H9 (cell line): ENCODE data around the gene PCDHGB7. TPM values are rescaled to one million over a fixed set of nuclear protein-coding genes. Genes with fewer than 3 reads are reported as not detected.
"Not testable (repeated sequence)": the region's sequence is repeated elsewhere in the genome, so short reads cannot be mapped to it uniquely, and the experiment has no call there.

Source experiments
- DNase-seq: peaks from one replicate; pipeline ENCODE4 v3.0.0-alpha.2; 2017
- H2AFZ ChIP-seq: one replicate; pipeline ENCODE4 v1.6.1; 2013; ENCODE audit warnings: mild to moderate bottlenecking, low read length, control low read depth, moderate library complexity
- H2AK5ac ChIP-seq: 2 replicates; pipeline ENCODE4 v1.6.1; 2013; ENCODE audit warnings: low read length, control low read depth, mixed read lengths; ENCODE audit not compliant: insufficient read length
- H2BK120ac ChIP-seq: one replicate; pipeline ENCODE4 v1.6.1; 2013; ENCODE audit warnings: low read depth, mild to moderate bottlenecking, low read length, control low read depth, inconsistent platforms; ENCODE audit not compliant: poor library complexity, severe bottlenecking
- H2BK12ac ChIP-seq: 2 replicates; pipeline ENCODE4 v1.6.1; 2013; ENCODE audit warnings: low read length, control low read depth, mixed read lengths, low read depth; ENCODE audit not compliant: insufficient read length
- H2BK15ac ChIP-seq: 2 replicates; pipeline ENCODE4 v1.6.1; 2013; ENCODE audit warnings: low read depth, low read length, control low read depth
- H2BK20ac ChIP-seq: one replicate; pipeline ENCODE4 v1.6.1; 2013; ENCODE audit warnings: low read depth, mild to moderate bottlenecking, low read length, control low read depth, inconsistent platforms; ENCODE audit not compliant: poor library complexity, severe bottlenecking
- H2BK5ac ChIP-seq: 2 replicates; pipeline ENCODE4 v1.6.1; 2013; ENCODE audit warnings: low read length, control low read depth, mixed read lengths; ENCODE audit not compliant: insufficient read length
- H3K14ac ChIP-seq: 2 replicates; pipeline ENCODE4 v1.6.1; 2013; ENCODE audit warnings: low read length, control low read depth; ENCODE audit not compliant: insufficient read depth
- H3K18ac ChIP-seq: 2 replicates; pipeline ENCODE4 v1.6.1; 2013; ENCODE audit warnings: low read depth, mild to moderate bottlenecking, mixed read lengths, low read length, control low read depth; ENCODE audit not compliant: insufficient read length
- H3K23ac ChIP-seq: 2 replicates; pipeline ENCODE4 v1.6.1; 2013; ENCODE audit warnings: low read length, control low read depth, mixed read lengths, low read depth; ENCODE audit not compliant: insufficient read length
- H3K23me2 ChIP-seq: 2 replicates; pipeline ENCODE4 v1.6.1; 2013; ENCODE audit warnings: low read depth, mild to moderate bottlenecking, mixed read lengths, low read length, control low read depth; ENCODE audit not compliant: insufficient read length, poor library complexity, severe bottlenecking
- H3K27ac ChIP-seq: 2 replicates; pipeline ENCODE4 v1.5.1; 2013; ENCODE audit warnings: low read length, control low read depth, mixed read lengths, low read depth; ENCODE audit not compliant: insufficient read length
- H3K27me3 ChIP-seq: 2 replicates; pipeline ENCODE4 v1.6.1; 2013; ENCODE audit warnings: low read length, control low read depth, inconsistent platforms; ENCODE audit not compliant: insufficient read depth
- H3K4ac ChIP-seq: 2 replicates; pipeline ENCODE4 v1.6.1; 2013; ENCODE audit warnings: low read depth, mild to moderate bottlenecking, control low read depth, inconsistent platforms, low read length, moderate library complexity
- H3K4me1 ChIP-seq: 2 replicates; pipeline ENCODE4 v1.6.1; 2013; ENCODE audit warnings: low read length, control low read depth, inconsistent platforms; ENCODE audit not compliant: insufficient read depth
- H3K4me2 ChIP-seq: 2 replicates; pipeline ENCODE4 v1.6.1; 2013; ENCODE audit warnings: low read length, control low read depth, mixed read lengths; ENCODE audit not compliant: insufficient read length, insufficient read depth
- H3K56ac ChIP-seq: 2 replicates; pipeline ENCODE4 v1.6.1; 2013; ENCODE audit warnings: low read depth, mild to moderate bottlenecking, mixed read lengths, low read length, control low read depth; ENCODE audit not compliant: insufficient read length
- H3K79me1 ChIP-seq: 2 replicates; pipeline ENCODE4 v1.6.1; 2013; ENCODE audit warnings: low read depth, mild to moderate bottlenecking, moderate library complexity, low read length, control low read depth, inconsistent platforms; ENCODE audit not compliant: insufficient read depth, poor library complexity, severe bottlenecking
- H3K79me2 ChIP-seq: 2 replicates; pipeline ENCODE4 v1.6.1; 2013; ENCODE audit warnings: low read length, control low read depth, inconsistent platforms; ENCODE audit not compliant: insufficient read depth
- H3K9ac ChIP-seq: 2 replicates; pipeline ENCODE4 v1.6.1; 2013; ENCODE audit warnings: low read length, control low read depth, mixed read lengths; ENCODE audit not compliant: insufficient read length; ENCODE audit errors: extremely low read depth
- H3K9me3 ChIP-seq: one replicate; pipeline ENCODE4 v1.6.1; 2013; ENCODE audit warnings: low read depth, low read length, inconsistent platforms; ENCODE audit not compliant: control insufficient read depth
- H3T11ph ChIP-seq: one replicate; pipeline ENCODE4 v1.6.1; 2013; ENCODE audit warnings: mild to moderate bottlenecking, low read length, control low read depth, inconsistent platforms
- H4K20me1 ChIP-seq: one replicate; pipeline ENCODE4 v1.6.1; 2013; ENCODE audit not compliant: control insufficient read depth, insufficient read length, insufficient read depth
- H4K5ac ChIP-seq: 2 replicates; pipeline ENCODE4 v1.6.1; 2013; ENCODE audit warnings: low read depth, mild to moderate bottlenecking, mixed read lengths, low read length, control low read depth; ENCODE audit not compliant: insufficient read length
- H4K8ac ChIP-seq: replicated peaks from 2 replicates; pipeline ENCODE4 v1.6.1; 2013; ENCODE audit warnings: low read length, control low read depth, mixed read lengths, low read depth; ENCODE audit not compliant: insufficient read length
- H4K91ac ChIP-seq: 2 replicates; pipeline ENCODE4 v1.6.1; 2013; ENCODE audit warnings: low read depth, mild to moderate bottlenecking, moderate library complexity, mixed read lengths, low read length, control low read depth; ENCODE audit not compliant: insufficient read length
- H3K27ac Mint-ChIP-seq, 3 experiments: 2 replicates in 2 of 3; 3 replicates in 1 of 3; pipeline ENCODE4 v1.8.0; 2020 to 2021; ENCODE audit warnings: mixed read lengths in 3 of 3, mild to moderate bottlenecking in 1 of 3, moderate library complexity in 1 of 3
- H3K27me3 Mint-ChIP-seq: 2 replicates; pipeline ENCODE4 v1.8.0; 2021; ENCODE audit warnings: low read depth, mild to moderate bottlenecking, moderate library complexity, mixed read lengths
- H3K36me3 Mint-ChIP-seq, 3 experiments: 2 replicates in 2 of 3; 3 replicates in 1 of 3; pipeline ENCODE4 v1.8.0; 2020 to 2021; ENCODE audit warnings: low read depth in 3 of 3, mixed read lengths in 3 of 3; ENCODE audit not compliant: insufficient read depth in 1 of 3
- H3K4me1 Mint-ChIP-seq, 2 experiments: 2 replicates each; pipeline ENCODE4 v1.8.0; 2020; ENCODE audit warnings: mixed read lengths in 2 of 2
- H3K4me3 Mint-ChIP-seq, 2 experiments: 2 replicates in 1 of 2; 3 replicates in 1 of 2; pipeline ENCODE4 v1.8.0; 2020 to 2021; ENCODE audit warnings: mild to moderate bottlenecking in 2 of 2, mixed read lengths in 2 of 2, moderate library complexity in 1 of 2
- H3K9me3 Mint-ChIP-seq, 2 experiments: 2 replicates in 1 of 2; 3 replicates in 1 of 2; pipeline ENCODE4 v1.8.0; 2020; ENCODE audit warnings: mild to moderate bottlenecking in 2 of 2, mixed read lengths in 2 of 2, moderate library complexity in 1 of 2
- WGBS: extraction: QIAGEN DNeasy Blood & Tissue Kit; methylation state at CpG from one replicate; pipeline ENCODE4 v1.1.7; 2013; ENCODE audit warnings: missing lambda C conversion rate, low lambda C conversion rate, mixed read lengths; ENCODE audit not compliant: insufficient read length; ENCODE audit errors: extremely low coverage; 5-methylcytosine and 5-hydroxymethylcytosine counted together
- total RNA-seq: library from RNA; stranded (reverse); gene quantifications from 2 replicates; pipeline ENCODE4 v1.2.1, GENCODE V29; 2021

PCDHGB7 gene
- total RNA-seq, 1 experiment from 2014 or later: 7.7 TPM

DNA sequence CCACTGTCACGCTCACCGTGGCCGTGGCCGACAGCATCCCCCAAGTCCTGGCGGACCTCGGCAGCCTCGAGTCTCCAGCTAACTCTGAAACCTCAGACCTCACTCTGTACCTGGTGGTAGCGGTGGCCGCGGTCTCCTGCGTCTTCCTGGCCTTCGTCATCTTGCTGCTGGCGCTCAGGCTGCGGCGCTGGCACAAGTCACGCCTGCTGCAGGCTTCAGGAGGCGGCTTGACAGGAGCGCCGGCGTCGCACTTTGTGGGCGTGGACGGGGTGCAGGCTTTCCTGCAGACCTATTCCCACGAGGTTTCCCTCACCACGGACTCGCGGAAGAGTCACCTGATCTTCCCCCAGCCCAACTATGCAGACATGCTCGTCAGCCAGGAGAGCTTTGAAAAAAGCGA is 15.2 kb downstream of the PCDHGB7 start:
- not testable (repeated sequence) for H3K18ac ChIP-seq, H3K27me3 ChIP-seq, H2BK12ac ChIP-seq, H2BK20ac ChIP-seq, H4K5ac ChIP-seq, H3T11ph ChIP-seq, DNase-seq, H3K4me1 ChIP-seq, H3K27ac ChIP-seq, H4K91ac ChIP-seq, H3K23ac ChIP-seq, H3K23me2 ChIP-seq, H2AK5ac ChIP-seq, H3K79me2 ChIP-seq, H3K9ac ChIP-seq, H2BK120ac ChIP-seq, H3K56ac ChIP-seq, H2AFZ ChIP-seq, H3K4me1 Mint-ChIP-seq, H2BK5ac ChIP-seq, H3K27ac Mint-ChIP-seq, H3K79me1 ChIP-seq, H3K14ac ChIP-seq, H4K8ac ChIP-seq, H3K27me3 Mint-ChIP-seq, H3K4me2 ChIP-seq, H2BK15ac ChIP-seq, H3K4me3 Mint-ChIP-seq, H3K4ac ChIP-seq, H4K20me1 ChIP-seq
- H3K9me3 ChIP-seq: peaks cover 14% of the 10 kb centered on the region
- peaks cover 50 to 57% of the 10 kb centered on the region in 2 experiments for H3K9me3 Mint-ChIP-seq
- no CpG with 5 or more reads among the region's 29 CpGs for whole genome bisulfite sequencing
- H3K36me3 Mint-ChIP-seq: peaks cover 42 to 61% (median 43%) of the 10 kb centered on the region in 3 experiments
